Upper lobe of left lung (tissue), 6 donors: ENCODE data around the gene LCN15. TPM values are rescaled to one million over a fixed set of nuclear protein-coding genes. Genes with fewer than 3 reads are reported as not detected.
A peak's percentile ranks its signal among the peaks of the same experiment; 100 is the strongest.
"Not testable (repeated sequence)": the region's sequence is repeated elsewhere in the genome, so short reads cannot be mapped to it uniquely, and the experiment has no call there.

Source experiments
- ATAC-seq, 2 donors: fragments of 200-7000 bp; cut with Tn5 transposase; one replicate each; pipeline ENCODE4 v1.9.1; 2022; ENCODE audit warnings: mild to moderate bottlenecking in 2 of 2, moderate library complexity in 2 of 2; ENCODE audit not compliant: low FRiP score in 2 of 2
- DNase-seq, 2 donors: peaks; one replicate each; pipeline ENCODE4 v3.0.0-alpha.2; 2019 to 2020
- H3K27ac ChIP-seq, 4 donors: fragments of 200-600 bp; sonication (generic); one replicate each; pipeline ENCODE4 v1.5.1; 2016 to 2019
- H3K27me3 ChIP-seq, 4 donors: fragments of 200-600 bp; sonication (generic); one replicate each; pipeline ENCODE4 v1.5.1; 2017 to 2019
- H3K36me3 ChIP-seq, 4 donors: fragments of 200-600 bp; sonication (generic); one replicate each; pipeline ENCODE4 v1.5.1; 2016 to 2019
- H3K4me1 ChIP-seq, 4 donors: fragments of 200-600 bp; sonication (generic); one replicate each; pipeline ENCODE4 v1.5.1; 2018 to 2019
- H3K4me3 ChIP-seq, 4 donors: fragments of 200-600 bp; sonication (generic); one replicate each; pipeline ENCODE4 v1.5.1; 2017 to 2019; ENCODE audit warnings: mild to moderate bottlenecking in 2 of 4, moderate library complexity in 1 of 4
- H3K9me3 ChIP-seq, 4 donors: fragments of 200-600 bp; sonication (generic); one replicate each; pipeline ENCODE4 v1.5.1; 2018 to 2019
- CTCF ChIP-seq, 6 experiments: fragments of 450-650 bp in 4 of 6; fragments of 200-600 bp in 2 of 6; sonication (generic) in 2 of 6; IDR thresholded peaks; one replicate each; pipeline ENCODE4 v1.5.1; 2016 to 2019; ENCODE audit warnings: antibody characterized with exemption in 6 of 6
- EP300 ChIP-seq, 4 donors: sonication (generic); formaldehyde crosslinking; IDR thresholded peaks; one replicate each; pipeline ENCODE4 v1.5.1; 2017; ENCODE audit warnings: antibody characterized with exemption in 4 of 4, control low read depth in 2 of 4
- POLR2A ChIP-seq, 4 donors: fragments of 450-650 bp; IDR thresholded peaks; one replicate each; pipeline ENCODE4 v1.5.1; 2016 to 2017; ENCODE audit warnings: antibody characterized with exemption in 4 of 4, mild to moderate bottlenecking in 2 of 4
- POLR2AphosphoS5 ChIP-seq, 2 donors: sonication (generic); formaldehyde crosslinking; IDR thresholded peaks; one replicate each; pipeline ENCODE4 v1.5.1; 2017; ENCODE audit warnings: antibody characterized with exemption in 2 of 2
- WGBS, 2 donors: methylation state at CpG; one replicate each; pipeline ENCODE4 v1.1.5; 2017 to 2018; 5-methylcytosine and 5-hydroxymethylcytosine counted together
- total RNA-seq, 6 donors: library from RNA; depleted of rRNA in 4 of 6; stranded (reverse); fragments of >200 nt in 4 of 6; gene quantifications; one replicate each; pipeline versions ENCODE4 v1.1.0 to v1.2.1, GENCODE V29; 2016 to 2021
- donor health status: DM: no; HTN: no; CAD: no; lungs with moderate emphysema.
- donor health status: DM: no; HTN: yes; CAD: no; lungs with severe emphysema.

LCN15 gene
- total RNA-seq, 6 donors from 2014 or later, result 0.23 TPM; not detected in 5

- peak overlapping the region in 1 of 4 donors; percentile 64 for H3K4me3 ChIP-seq
- peaks cover 39 to 54% (median 46%) of the 10 kb centered on the region in 4 donors for H3K4me1 ChIP-seq
These were observed 50.0 kb downstream of the LCN15 start for GRCh38 chr9:136714096-136714892.

GRCh38 chr9:136713550-136713949 lies 50.8 kb downstream of the LCN15 start:
- ATAC-seq (no peak), DNase-seq (peak in 1 of 2 donors; percentile 79)
- no peaks in the 10 kb centered on the region for H3K9me3 ChIP-seq
- H3K36me3 ChIP-seq, result no peaks in the 10 kb centered on the region
- TF ChIP-seq EP300 (IDR thresholded peaks at IDR 0.05), result no peak
- 54% methylated on average over 8 of the region's 8 CpGs; no CpG with 5 or more reads in 1 of the 2 donors for WGBS, 2 donors
- H3K27me3 ChIP-seq, result peaks cover 0 to 12% (median 2%) of the 10 kb centered on the region in 4 donors
- H3K27ac ChIP-seq, result peak overlapping the region; percentile 74 to 89 (median 88)
- H3K4me3 ChIP-seq, result peak overlapping the region in 3 of 4 donors; percentile 57 to 64 (median 59)
- H3K4me1 ChIP-seq, result peaks cover 35 to 47% (median 40%) of the 10 kb centered on the region in 4 donors

More at GRCh38 chr9:136714096-136714892, 50.0 kb downstream of the LCN15 start:
- H3K9me3 ChIP-seq, result no peaks in the 10 kb centered on the region
- 26 to 38% methylated on average over 10 to 17 of the region's 17 CpGs for WGBS, 2 donors
- H3K27ac ChIP-seq, result peak overlapping the region; percentile 80 to 89 (median 88)
- DNase-seq (peak in 1 of 2 donors; percentile 82), ATAC-seq (peak; percentile 12 to 61)
- H3K36me3 ChIP-seq, result no peaks in the 10 kb centered on the region
- H3K27me3 ChIP-seq, result peaks cover 0 to 12% (median 2%) of the 10 kb centered on the region in 4 donors
- TF ChIP-seq POLR2A (IDR thresholded peaks at IDR 0.05) (peak in 1 of 4 donors; percentile 7), POLR2AphosphoS5 (IDR thresholded peaks at IDR 0.05) (peak; percentile 65 to 85), CTCF (IDR thresholded peaks at IDR 0.05) (no peak), EP300 (IDR thresholded peaks at IDR 0.05) (peak in 2 of 4 donors; percentile 78 to 92)

- Histone ChIP-seq H3K4me3 (peak overlapping the region; percentile 35 to 64 (median 58)), H3K36me3 (no peaks in the 10 kb centered on the region), H3K27me3 (peaks cover 0 to 12% (median 2%) of the 10 kb centered on the region in 4 donors), H3K27ac (peak overlapping the region; percentile 74 to 89 (median 88)), H3K4me1 (peaks cover 33 to 47% (median 39%) of the 10 kb centered on the region in 4 donors), H3K9me3 (no peaks in the 10 kb centered on the region)
- ATAC-seq (no peak), DNase-seq (peak in 1 of 2 donors; percentile 88)
- 0 to 7% methylated on average over 13 to 44 of the region's 56 CpGs for WGBS, 2 donors
- TF ChIP-seq POLR2AphosphoS5 (IDR thresholded peaks at IDR 0.05) (no peak), CTCF (IDR thresholded peaks at IDR 0.05) (no peak)
These were observed 51.4 kb downstream of the LCN15 start for GRCh38 chr9:136712690-136713544.

- H3K4me3 ChIP-seq, result peak within 1 kb of the TSS; percentile 35 to 64 (median 58)
- 1 to 2% methylated on average over 33 to 38 of the region's 119 CpGs for WGBS, 2 donors
These were observed 52.3 kb downstream of the LCN15 start, which contains the start of gene DIPK1B for GRCh38 chr9:136711751-136712689. DIPK1B (plus strand) TSS chr9:136712572; CDS start chr9:136712666, 94 bp downstream.

GRCh38 chr9:136711219-136711648 lies 53.1 kb downstream of the LCN15 start:
- H3K9me3 ChIP-seq, H3K36me3 ChIP-seq, H3K27ac ChIP-seq, H3K4me3 ChIP-seq, DNase-seq, ATAC-seq: not testable (repeated sequence)
- peaks cover 33 to 44% (median 37%) of the 10 kb centered on the region in 4 donors for H3K4me1 ChIP-seq
- 40 to 48% methylated on average over 4 of the region's 4 CpGs for WGBS, 2 donors
- H3K27me3 ChIP-seq, result peaks cover 0 to 12% (median 2%) of the 10 kb centered on the region in 4 donors

More at GRCh38 chr9:136711751-136712689, 52.3 kb downstream of the LCN15 start, which contains the start of gene DIPK1B:
- H3K27ac ChIP-seq, result peak within 1 kb of the TSS; percentile 74 to 89 (median 88)
- H3K27me3 ChIP-seq, result peaks cover 0 to 12% (median 2%) of the 10 kb centered on the region in 4 donors
- no peaks in the 10 kb centered on the region for H3K9me3 ChIP-seq
- no peaks in the 10 kb centered on the region for H3K36me3 ChIP-seq
- ATAC-seq, result no peak
- H3K4me1 ChIP-seq, result peaks cover 33 to 47% (median 39%) of the 10 kb centered on the region in 4 donors
- DNase-seq, result peak in 1 of 2 donors; percentile 84
- TF ChIP-seq POLR2AphosphoS5 (IDR thresholded peaks at IDR 0.05), result no peak
- TF ChIP-seq POLR2A (IDR thresholded peaks at IDR 0.05), result no peak
- no peak for TF ChIP-seq CTCF (IDR thresholded peaks at IDR 0.05)
- no peak for TF ChIP-seq EP300 (IDR thresholded peaks at IDR 0.05)
